Measurements from ENCODE around the gene CALR. TPM values are rescaled to one million over a fixed set of nuclear protein-coding genes. Genes with fewer than 3 reads are reported as not detected.

CALR gene
- total and polyA plus RNA-seq, 2 donors (not counting 1 experiment from before 2014, with no cell fraction given) = 1,447 to 2,757 TPM

DNA sequence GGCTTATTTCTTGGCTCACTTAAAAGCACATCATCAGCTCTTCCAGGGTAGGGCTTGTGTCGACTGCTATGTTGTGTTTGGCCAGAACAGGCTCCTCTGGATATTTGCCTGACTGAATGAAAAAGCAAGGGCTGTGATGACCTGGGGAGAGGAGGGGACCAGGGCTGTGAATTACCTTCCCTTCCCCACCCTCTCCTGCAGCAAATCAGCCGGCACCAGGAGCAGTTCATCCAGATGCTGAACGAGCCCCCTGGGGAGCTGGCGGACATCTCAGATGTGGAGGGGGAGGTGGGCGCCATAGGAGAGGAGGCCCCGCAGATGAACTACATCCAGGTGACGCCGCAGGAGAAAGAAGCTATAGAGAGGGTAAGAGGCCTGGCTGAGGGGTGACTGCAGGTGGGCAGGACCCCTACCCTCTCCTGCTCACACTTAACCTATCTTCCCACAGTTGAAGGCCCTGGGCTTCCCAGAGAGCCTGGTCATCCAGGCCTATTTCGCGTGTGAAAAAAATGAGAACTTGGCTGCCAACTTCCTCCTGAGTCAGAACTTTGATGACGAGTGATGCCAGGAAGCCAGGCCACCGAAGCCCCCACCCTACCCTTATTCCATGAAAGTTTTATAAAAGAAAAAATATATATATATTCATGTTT is 14.2 kb downstream of the CALR start:
- Histone ChIP-seq H2AFZ (ENCODE audit: low read length) (no peak overlapping the region), H4K20me1 (ENCODE audit: control insufficient read depth, extremely low read depth, insufficient read depth, low read length) (no peaks in the 10 kb centered on the region), H3K9me3 (ENCODE audit: control insufficient read depth, insufficient read depth, low read depth, low read length) (no peaks in the 10 kb centered on the region), H3K36me3 (ENCODE audit: control insufficient read depth, insufficient read depth, low read length) (peaks cover 39% of the 10 kb centered on the region), H3K27me3 (ENCODE audit: control insufficient read depth, insufficient read depth, low read length) (no peaks in the 10 kb centered on the region), H3K9ac (ENCODE audit: insufficient read depth, low read length) (peak overlapping the region; percentile 43), H3K4me1 (ENCODE audit: control insufficient read depth, extremely low read depth, insufficient read depth, low read length) (peaks cover 17% of the 10 kb centered on the region), H3K4me3 (replicated peaks in 1 of 4; ENCODE audit: control extremely low read depth in 1 of 4, insufficient read depth in 1 of 4, low read depth in 3 of 4, low read length in 4 of 4) (no peak overlapping the region), H3K79me2 (ENCODE audit: control insufficient read depth, insufficient read depth, low read length) (peaks cover 54% of the 10 kb centered on the region), H3K27ac (ENCODE audit: insufficient read depth, low read length) (peak overlapping the region; percentile 82), H3K4me2 (ENCODE audit: extremely low read depth, insufficient read depth, low read length) (peak overlapping the region; percentile 3)
- DNase-seq (ENCODE audit: low read depth in 2 of 2) = peak; percentile 87 to 89
- TF ChIP-seq, protein P1, sequence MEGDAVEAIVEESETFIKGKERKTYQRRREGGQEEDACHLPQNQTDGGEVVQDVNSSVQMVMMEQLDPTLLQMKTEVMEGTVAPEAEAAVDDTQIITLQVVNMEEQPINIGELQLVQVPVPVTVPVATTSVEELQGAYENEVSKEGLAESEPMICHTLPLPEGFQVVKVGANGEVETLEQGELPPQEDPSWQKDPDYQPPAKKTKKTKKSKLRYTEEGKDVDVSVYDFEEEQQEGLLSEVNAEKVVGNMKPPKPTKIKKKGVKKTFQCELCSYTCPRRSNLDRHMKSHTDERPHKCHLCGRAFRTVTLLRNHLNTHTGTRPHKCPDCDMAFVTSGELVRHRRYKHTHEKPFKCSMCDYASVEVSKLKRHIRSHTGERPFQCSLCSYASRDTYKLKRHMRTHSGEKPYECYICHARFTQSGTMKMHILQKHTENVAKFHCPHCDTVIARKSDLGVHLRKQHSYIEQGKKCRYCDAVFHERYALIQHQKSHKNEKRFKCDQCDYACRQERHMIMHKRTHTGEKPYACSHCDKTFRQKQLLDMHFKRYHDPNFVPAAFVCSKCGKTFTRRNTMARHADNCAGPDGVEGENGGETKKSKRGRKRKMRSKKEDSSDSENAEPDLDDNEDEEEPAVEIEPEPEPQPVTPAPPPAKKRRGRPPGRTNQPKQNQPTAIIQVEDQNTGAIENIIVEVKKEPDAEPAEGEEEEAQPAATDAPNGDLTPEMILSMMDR (conservative IDR thresholded peaks at IDR 0.05 in 1 of 2, IDR thresholded peaks at IDR 0.05 in 1 of 2; ENCODE audit: low read depth in 1 of 2, low read length in 2 of 2) = no peak
- TF ChIP-seq EZH2 (IDR thresholded peaks at IDR 0.05; ENCODE audit: low read length, missing control alignments) = no peak

GRCh38 chr19:12953138-12953798 is 14.9 kb downstream of the CALR start:
- Histone ChIP-seq H3K4me3 (replicated peaks in 1 of 4; ENCODE audit: control extremely low read depth in 1 of 4, insufficient read depth in 1 of 4, low read depth in 3 of 4, low read length in 4 of 4) (no peak overlapping the region), H3K27me3 (ENCODE audit: control insufficient read depth, insufficient read depth, low read length) (no peaks in the 10 kb centered on the region), H3K9ac (ENCODE audit: insufficient read depth, low read length) (peak overlapping the region; percentile 41), H3K4me2 (ENCODE audit: extremely low read depth, insufficient read depth, low read length) (no peak overlapping the region), H3K79me2 (ENCODE audit: control insufficient read depth, insufficient read depth, low read length) (peaks cover 47% of the 10 kb centered on the region), H3K4me1 (ENCODE audit: control insufficient read depth, extremely low read depth, insufficient read depth, low read length) (peaks cover 17% of the 10 kb centered on the region), H4K20me1 (ENCODE audit: control insufficient read depth, extremely low read depth, insufficient read depth, low read length) (no peaks in the 10 kb centered on the region), H3K36me3 (ENCODE audit: control insufficient read depth, insufficient read depth, low read length) (peaks cover 33% of the 10 kb centered on the region), H3K27ac (ENCODE audit: insufficient read depth, low read length) (peak overlapping the region; percentile 82), H2AFZ (ENCODE audit: low read length) (no peak overlapping the region), H3K9me3 (ENCODE audit: control insufficient read depth, insufficient read depth, low read depth, low read length) (no peaks in the 10 kb centered on the region)
- DNase-seq (ENCODE audit: low read depth in 2 of 2) = no peak
- TF ChIP-seq, protein P1 (conservative IDR thresholded peaks at IDR 0.05 in 1 of 2, IDR thresholded peaks at IDR 0.05 in 1 of 2; ENCODE audit: low read depth in 1 of 2, low read length in 2 of 2) = no peak
- TF ChIP-seq EZH2 (IDR thresholded peaks at IDR 0.05; ENCODE audit: low read length, missing control alignments) = no peak

DNA sequence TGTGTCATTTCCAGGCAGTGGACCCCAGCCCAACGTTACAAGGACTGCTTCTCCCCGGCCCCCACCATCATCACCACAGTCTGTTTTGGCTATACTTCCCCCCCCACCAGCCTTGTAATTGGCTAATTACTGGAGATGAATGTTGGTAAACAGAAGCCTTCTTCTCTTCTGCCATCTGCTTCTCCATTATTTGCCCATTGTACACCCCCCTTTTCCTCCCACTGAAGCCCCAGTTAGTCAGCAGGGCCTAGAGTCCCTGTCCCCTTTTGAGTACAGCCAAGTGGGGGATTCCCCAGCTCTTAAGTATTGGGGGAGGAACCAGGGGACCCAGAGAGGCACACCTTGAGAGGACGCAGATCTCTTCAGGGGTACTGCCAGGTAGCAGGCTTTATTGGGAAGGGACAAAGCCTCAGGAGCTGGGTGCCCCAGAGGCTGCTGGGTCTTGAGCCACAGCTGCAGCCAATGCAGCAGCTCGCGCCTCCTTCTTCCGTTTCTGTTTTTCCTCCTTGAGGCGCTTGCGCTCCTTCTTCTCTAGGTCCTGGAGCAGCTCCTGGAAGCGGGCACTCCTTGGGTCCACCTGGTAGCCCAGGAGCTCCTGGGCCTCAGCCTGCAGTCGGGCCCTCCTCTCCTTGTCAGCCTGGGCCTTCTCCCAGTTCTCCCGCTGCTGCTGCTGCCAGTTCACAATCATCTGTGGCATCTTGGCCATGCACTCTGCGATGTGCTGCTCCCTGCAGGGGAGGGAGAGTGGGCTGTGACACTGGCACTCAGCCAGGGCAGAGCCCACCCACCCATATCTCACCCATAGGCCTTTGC is 15.6 kb downstream of the CALR start:
- peaks cover 17% of the 10 kb centered on the region for H3K4me1 ChIP-seq (ENCODE audit: control insufficient read depth, extremely low read depth, insufficient read depth, low read length)
- DNase-seq (ENCODE audit: low read depth in 2 of 2) = no peak
- no peak overlapping the region for H3K9ac ChIP-seq (ENCODE audit: insufficient read depth, low read length)
- no peaks in the 10 kb centered on the region for H4K20me1 ChIP-seq (ENCODE audit: control insufficient read depth, extremely low read depth, insufficient read depth, low read length)
- TF ChIP-seq, protein P1 (conservative IDR thresholded peaks at IDR 0.05 in 1 of 2, IDR thresholded peaks at IDR 0.05 in 1 of 2; ENCODE audit: low read depth in 1 of 2, low read length in 2 of 2) = no peak
- no peak for TF ChIP-seq EZH2 (IDR thresholded peaks at IDR 0.05; ENCODE audit: low read length, missing control alignments)
- H3K79me2 ChIP-seq (ENCODE audit: control insufficient read depth, insufficient read depth, low read length) = peaks cover 43% of the 10 kb centered on the region
- H3K4me3 ChIP-seq (replicated peaks in 1 of 4; ENCODE audit: control extremely low read depth in 1 of 4, insufficient read depth in 1 of 4, low read depth in 3 of 4, low read length in 4 of 4) = no peak overlapping the region
- H3K27me3 ChIP-seq (ENCODE audit: control insufficient read depth, insufficient read depth, low read length) = no peaks in the 10 kb centered on the region
- H3K4me2 ChIP-seq (ENCODE audit: extremely low read depth, insufficient read depth, low read length) = no peak overlapping the region
- no peaks in the 10 kb centered on the region for H3K9me3 ChIP-seq (ENCODE audit: control insufficient read depth, insufficient read depth, low read depth, low read length)
- peak overlapping the region; percentile 82 for H3K27ac ChIP-seq (ENCODE audit: insufficient read depth, low read length)
- no peak overlapping the region for H2AFZ ChIP-seq (ENCODE audit: low read length)
- H3K36me3 ChIP-seq (ENCODE audit: control insufficient read depth, insufficient read depth, low read length) = peaks cover 26% of the 10 kb centered on the region

Measured in fibroblast of lung (primary cell).